Measurements from ENCODE around the gene SLC15A2.

Gene SLC15A2

DNA sequence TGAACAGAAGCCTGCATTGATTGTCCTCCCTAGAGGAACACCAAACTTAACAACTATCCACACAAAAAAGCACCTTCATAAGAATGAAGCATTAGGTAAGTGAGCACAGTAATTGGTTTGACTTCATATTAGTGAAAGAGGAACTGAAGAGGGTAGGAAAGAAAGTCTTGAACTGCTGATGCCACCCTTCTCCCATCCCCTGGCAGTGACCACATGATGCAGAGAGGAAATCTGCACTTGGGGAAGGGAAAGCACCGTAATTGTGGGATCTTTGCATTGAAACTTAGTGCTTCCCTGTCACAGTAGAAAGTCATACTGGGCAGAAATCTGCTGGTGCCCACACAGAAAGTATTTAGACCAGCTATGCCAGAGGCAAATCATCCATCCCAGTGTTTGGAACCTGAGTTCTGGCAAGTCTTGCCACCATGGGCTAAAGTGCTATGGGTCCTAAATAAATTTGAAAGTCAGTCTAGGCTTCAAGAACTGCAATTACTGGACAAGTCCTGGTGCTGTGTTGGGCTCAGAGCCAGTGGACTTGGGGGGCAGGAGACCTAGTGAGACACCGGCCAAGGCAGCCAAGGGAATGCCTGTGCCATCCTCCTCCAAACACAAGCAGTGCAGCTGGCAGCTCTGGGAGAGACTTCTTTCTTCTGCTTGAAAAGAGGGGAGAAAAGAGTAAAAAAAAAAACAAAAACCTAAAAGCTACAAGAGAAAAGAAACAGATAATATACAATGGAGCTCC, 63.6 kb downstream of the SLC15A2 start:
- Histone ChIP-seq H3K4me3 (ENCODE audit: low read depth, low read length) (no peak overlapping the region), H3K36me3 (no peaks in the 10 kb centered on the region), H3K4me1 (no peaks in the 10 kb centered on the region), H3K27me3 (no peaks in the 10 kb centered on the region; the same call in 1 of the 2 replicates), H3K9me3 (no peaks in the 10 kb centered on the region)
- no peak for DNase-seq
- TF ChIP-seq, protein P1, sequence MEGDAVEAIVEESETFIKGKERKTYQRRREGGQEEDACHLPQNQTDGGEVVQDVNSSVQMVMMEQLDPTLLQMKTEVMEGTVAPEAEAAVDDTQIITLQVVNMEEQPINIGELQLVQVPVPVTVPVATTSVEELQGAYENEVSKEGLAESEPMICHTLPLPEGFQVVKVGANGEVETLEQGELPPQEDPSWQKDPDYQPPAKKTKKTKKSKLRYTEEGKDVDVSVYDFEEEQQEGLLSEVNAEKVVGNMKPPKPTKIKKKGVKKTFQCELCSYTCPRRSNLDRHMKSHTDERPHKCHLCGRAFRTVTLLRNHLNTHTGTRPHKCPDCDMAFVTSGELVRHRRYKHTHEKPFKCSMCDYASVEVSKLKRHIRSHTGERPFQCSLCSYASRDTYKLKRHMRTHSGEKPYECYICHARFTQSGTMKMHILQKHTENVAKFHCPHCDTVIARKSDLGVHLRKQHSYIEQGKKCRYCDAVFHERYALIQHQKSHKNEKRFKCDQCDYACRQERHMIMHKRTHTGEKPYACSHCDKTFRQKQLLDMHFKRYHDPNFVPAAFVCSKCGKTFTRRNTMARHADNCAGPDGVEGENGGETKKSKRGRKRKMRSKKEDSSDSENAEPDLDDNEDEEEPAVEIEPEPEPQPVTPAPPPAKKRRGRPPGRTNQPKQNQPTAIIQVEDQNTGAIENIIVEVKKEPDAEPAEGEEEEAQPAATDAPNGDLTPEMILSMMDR (IDR thresholded peaks at IDR 0.05; ENCODE audit: low read depth, low read length): no peak

DNA sequence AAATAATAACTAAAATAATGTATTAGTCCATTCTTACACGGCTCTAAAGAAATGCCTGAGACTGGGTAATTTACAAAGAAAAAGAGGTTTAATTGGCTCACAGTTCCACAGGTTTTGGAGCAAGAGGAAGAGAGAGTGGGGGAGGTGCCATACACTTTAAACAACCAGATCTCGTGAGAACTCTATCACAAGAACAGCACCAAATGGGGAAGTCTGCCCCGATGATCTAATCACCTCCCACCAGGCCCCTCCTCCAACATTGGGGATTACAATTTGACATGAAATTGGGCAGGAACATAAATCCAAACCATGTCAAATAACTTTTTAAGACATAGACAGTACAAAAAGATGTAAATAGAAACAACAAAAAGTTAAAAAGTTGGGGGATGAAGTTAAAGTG, 64.6 kb downstream of the SLC15A2 start:
- H3K4me1 ChIP-seq: no peaks in the 10 kb centered on the region
- TF ChIP-seq, protein P1 (IDR thresholded peaks at IDR 0.05; ENCODE audit: low read depth, low read length): no peak
- H3K9me3 ChIP-seq: no peaks in the 10 kb centered on the region
- DNase-seq: no peak
- H3K27me3 ChIP-seq: no peaks in the 10 kb centered on the region; the same call in 1 of the 2 replicates
- H3K36me3 ChIP-seq: no peaks in the 10 kb centered on the region
- no peak overlapping the region for H3K4me3 ChIP-seq (ENCODE audit: low read depth, low read length)

DNA sequence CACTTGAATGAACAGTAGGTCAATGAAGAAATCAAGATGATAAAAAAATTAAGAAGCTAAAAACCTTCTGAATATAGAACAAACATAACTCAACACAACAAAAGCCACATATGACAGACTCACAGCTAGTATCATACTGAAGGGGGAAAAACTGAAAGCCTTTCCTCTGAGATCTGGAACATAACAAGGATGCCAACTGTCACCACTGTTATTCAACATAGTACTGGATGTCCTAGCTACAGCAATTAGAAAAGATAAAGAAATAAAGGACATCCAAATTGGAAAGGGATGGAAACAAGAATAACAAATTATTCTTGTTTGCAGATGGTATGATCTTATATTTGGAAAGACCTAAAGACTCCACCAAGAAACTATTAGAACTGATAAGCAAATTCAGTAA, 67.1 kb downstream of the SLC15A2 start:
- TF ChIP-seq, protein P1 (IDR thresholded peaks at IDR 0.05; ENCODE audit: low read depth, low read length): no peak
- no peaks in the 10 kb centered on the region for H3K4me1 ChIP-seq
- DNase-seq: no peak

DNA sequence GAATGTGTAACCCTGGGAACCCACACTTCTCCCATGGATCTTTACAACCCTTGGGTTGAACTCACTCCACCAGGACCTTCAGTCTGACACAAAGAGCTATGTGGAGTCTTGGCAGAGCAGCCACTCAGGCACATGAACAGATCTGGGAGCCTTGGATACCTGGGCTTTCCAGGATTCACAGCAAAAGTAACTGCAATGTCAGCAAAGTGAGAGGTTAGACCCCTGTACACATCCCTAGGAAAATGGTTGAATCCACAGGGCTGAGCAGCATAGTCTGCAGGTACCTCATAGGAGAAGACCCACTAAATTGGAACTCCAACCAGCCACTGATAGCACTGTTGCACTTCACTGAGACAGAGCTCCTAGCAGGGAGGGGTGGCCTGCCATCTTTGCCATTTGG, 68.2 kb downstream of the SLC15A2 start:
- TF ChIP-seq, protein P1 (IDR thresholded peaks at IDR 0.05; ENCODE audit: low read depth, low read length): no peak
- no peak for DNase-seq
- no peaks in the 10 kb centered on the region for H3K36me3 ChIP-seq
- H3K27me3 ChIP-seq: no peaks in the 10 kb centered on the region; the same call in 1 of the 2 replicates
- H3K9me3 ChIP-seq: no peaks in the 10 kb centered on the region
- no peak overlapping the region for H3K4me3 ChIP-seq (ENCODE audit: low read depth, low read length)
- no peaks in the 10 kb centered on the region for H3K4me1 ChIP-seq

More for the DNA sequence above, 67.1 kb downstream of the SLC15A2 start:
- H3K36me3 ChIP-seq: no peaks in the 10 kb centered on the region
- no peak overlapping the region for H3K4me3 ChIP-seq (ENCODE audit: low read depth, low read length)
- H3K9me3 ChIP-seq: no peaks in the 10 kb centered on the region
- no peaks in the 10 kb centered on the region; the same call in 1 of the 2 replicates for H3K27me3 ChIP-seq

DNA sequence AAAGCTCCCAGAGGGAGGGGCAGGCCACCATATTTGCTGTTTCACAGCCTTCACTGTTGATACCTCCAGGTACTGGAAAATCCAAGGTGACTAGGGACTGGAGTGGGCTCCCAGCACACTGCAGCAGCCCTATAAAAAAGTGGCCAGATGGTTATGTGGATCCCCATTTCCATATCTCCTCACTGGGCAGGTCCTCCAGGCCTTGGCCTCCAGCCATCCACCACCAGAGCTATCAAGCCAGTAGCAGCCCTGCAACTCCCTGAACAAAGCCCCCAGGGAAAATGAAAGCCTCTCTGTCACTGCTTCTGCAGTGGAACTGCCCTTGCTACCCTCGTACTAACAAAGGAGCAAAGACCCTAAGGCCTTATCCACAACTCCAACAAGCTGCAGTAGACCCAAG, 69.4 kb downstream of the SLC15A2 start:
- Histone ChIP-seq H3K4me3 (ENCODE audit: low read depth, low read length) (no peak overlapping the region), H3K27me3 (no peaks in the 10 kb centered on the region), H3K36me3 (no peaks in the 10 kb centered on the region), H3K9me3 (no peaks in the 10 kb centered on the region), H3K4me1 (no peaks in the 10 kb centered on the region)
- DNase-seq: peak; percentile 13
- TF ChIP-seq, protein P1 (IDR thresholded peaks at IDR 0.05; ENCODE audit: low read depth, low read length): no peak

DNA sequence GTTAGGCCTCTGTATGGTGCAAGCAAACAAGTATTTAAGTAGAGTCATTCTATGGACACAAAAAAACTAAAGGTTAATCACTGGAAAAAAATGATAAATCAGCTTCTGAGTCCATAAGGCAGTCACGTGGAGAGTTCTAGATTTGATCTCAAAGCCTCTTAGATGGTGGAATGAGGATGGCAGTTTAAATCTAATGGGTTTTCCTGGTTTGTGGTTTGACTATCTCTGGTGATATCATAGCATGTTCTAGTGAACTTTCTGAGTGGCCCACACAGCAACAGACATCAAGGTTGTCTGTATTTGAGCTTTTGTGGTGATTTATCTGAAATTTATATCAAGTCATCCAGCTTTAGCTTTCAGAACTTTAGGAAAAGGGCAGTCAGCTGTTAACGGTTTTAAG, 75.4 kb downstream of the SLC15A2 start:
- no peak for DNase-seq
- TF ChIP-seq, protein P1 (IDR thresholded peaks at IDR 0.05; ENCODE audit: low read depth, low read length): no peak
- Histone ChIP-seq H3K4me1 (no peaks in the 10 kb centered on the region), H3K4me3 (ENCODE audit: low read depth, low read length) (no peak overlapping the region), H3K36me3 (no peaks in the 10 kb centered on the region), H3K27me3 (no peaks in the 10 kb centered on the region), H3K9me3 (no peaks in the 10 kb centered on the region)

Data from BE2C (cell line).